Sigmoid colon (tissue), 7 donors: Measurements from ENCODE around the gene DYSF. TPM values are rescaled to one million over a fixed set of nuclear protein-coding genes. Genes with fewer than 3 reads are reported as not detected.
A peak's percentile ranks its signal among the peaks of the same experiment; 100 is the strongest.

Experiments used
- DNase-seq: peaks from one replicate; pipeline ENCODE4 v3.0.0-alpha.2; 2019
- H3K27ac ChIP-seq, 4 donors: fragments of 200-600 bp; sonication (generic); one replicate each; pipeline ENCODE4 v1.5.1; 2016 to 2019; ENCODE audit warnings: mild to moderate bottlenecking in 1 of 4
- H3K27me3 ChIP-seq, 3 donors: fragments of 200-600 bp; sonication (generic); one replicate each; pipeline ENCODE4 v1.5.1; 2019; ENCODE audit warnings: mild to moderate bottlenecking in 1 of 3
- H3K36me3 ChIP-seq, 4 donors: fragments of 200-600 bp; sonication (generic); one replicate each; pipeline ENCODE4 v1.5.1; 2016 to 2019
- H3K4me1 ChIP-seq, 4 donors: fragments of 200-600 bp; sonication (generic); one replicate each; pipeline ENCODE4 v1.5.1; 2017 to 2019
- H3K4me3 ChIP-seq, 4 donors: fragments of 200-600 bp; sonication (generic); one replicate each; pipeline ENCODE4 v1.5.1; 2017 to 2019; ENCODE audit warnings: mild to moderate bottlenecking in 2 of 4, moderate library complexity in 1 of 4
- H3K9me3 ChIP-seq, 4 donors: fragments of 200-600 bp in 3 of 4; sonication (generic) in 3 of 4; one replicate each; pipeline versions ENCODE4 v1.5.1 to v1.6.1; 2013 to 2019
- EP300 ChIP-seq, 4 donors: sonication (generic); formaldehyde crosslinking; IDR thresholded peaks; one replicate each; pipeline ENCODE4 v1.6.1; 2017; ENCODE audit warnings: antibody characterized with exemption in 4 of 4
- POLR2A ChIP-seq, 2 donors: fragments of 450-650 bp; IDR thresholded peaks; one replicate each; pipeline ENCODE4 v1.6.1; 2016; ENCODE audit warnings: antibody characterized with exemption in 2 of 2, mild to moderate bottlenecking in 2 of 2, moderate library complexity in 2 of 2
- POLR2AphosphoS5 ChIP-seq, 4 donors: sonication (generic); formaldehyde crosslinking; IDR thresholded peaks; one replicate each; pipeline ENCODE4 v1.6.1; 2017; ENCODE audit warnings: antibody characterized with exemption in 4 of 4
- WGBS, 2 donors: extraction: QIAGEN DNeasy Blood & Tissue Kit; methylation state at CpG; one replicate each; pipeline ENCODE4 v1.1.7; 2013; 5-methylcytosine and 5-hydroxymethylcytosine counted together
- intact Hi-C: fragments of 100-400 bp; cut with DNase I; formaldehyde crosslinking; loops from one replicate; pipeline ENCODE4 v1.15.1; 2023
- polyA plus RNA-seq, 3 donors: library from polyadenylated mRNA; stranded (reverse); fragments of 200-250 nt; gene quantifications; one replicate each; pipeline ENCODE4 v1.2.3, GENCODE V29; 2013
- total RNA-seq, 4 donors: library from RNA; depleted of rRNA; stranded (reverse); fragments of >200 nt; gene quantifications; one replicate each; pipeline ENCODE4 v1.1.0, GENCODE V29; 2016
- TF ChIP-seq, protein P1 (sequence below), 4 experiments: fragments of 450-650 bp in 3 of 4; fragments of 200-600 bp in 1 of 4; IDR thresholded peaks; one replicate each; pipeline ENCODE4 v1.5.1; 2016 to 2019; ENCODE audit warnings: antibody characterized with exemption in 4 of 4, mild to moderate bottlenecking in 3 of 4, moderate library complexity in 2 of 4
- donor health status: healthy with polysubstance abuse.
- donor health status: Bipolar disorder and iron deficiency.
- donor health status: healthy.

Gene DYSF
- total and polyA plus RNA-seq, 7 donors: 1.6 to 49.6 (median 12.5) TPM

- DNase-seq: no peak
- H3K9me3 ChIP-seq: no peaks in the 10 kb centered on the region
- no peak overlapping the region for H3K27ac ChIP-seq
- no peaks in the 10 kb centered on the region for H3K27me3 ChIP-seq
- H3K36me3 ChIP-seq: no peaks in the 10 kb centered on the region
- H3K4me3 ChIP-seq: no peak overlapping the region
- WGBS, 2 donors: 83 to 89% methylated on average over 5 of the region's 5 CpGs
- peaks cover 0 to 3% (median under 1%) of the 10 kb centered on the region in 4 donors for H3K4me1 ChIP-seq
- intact Hi-C loops: no loop called here
- TF ChIP-seq POLR2AphosphoS5 (IDR thresholded peaks at IDR 0.05) (no peak), EP300 (IDR thresholded peaks at IDR 0.05) (no peak), POLR2A (IDR thresholded peaks at IDR 0.05) (no peak)
- TF ChIP-seq, protein P1, sequence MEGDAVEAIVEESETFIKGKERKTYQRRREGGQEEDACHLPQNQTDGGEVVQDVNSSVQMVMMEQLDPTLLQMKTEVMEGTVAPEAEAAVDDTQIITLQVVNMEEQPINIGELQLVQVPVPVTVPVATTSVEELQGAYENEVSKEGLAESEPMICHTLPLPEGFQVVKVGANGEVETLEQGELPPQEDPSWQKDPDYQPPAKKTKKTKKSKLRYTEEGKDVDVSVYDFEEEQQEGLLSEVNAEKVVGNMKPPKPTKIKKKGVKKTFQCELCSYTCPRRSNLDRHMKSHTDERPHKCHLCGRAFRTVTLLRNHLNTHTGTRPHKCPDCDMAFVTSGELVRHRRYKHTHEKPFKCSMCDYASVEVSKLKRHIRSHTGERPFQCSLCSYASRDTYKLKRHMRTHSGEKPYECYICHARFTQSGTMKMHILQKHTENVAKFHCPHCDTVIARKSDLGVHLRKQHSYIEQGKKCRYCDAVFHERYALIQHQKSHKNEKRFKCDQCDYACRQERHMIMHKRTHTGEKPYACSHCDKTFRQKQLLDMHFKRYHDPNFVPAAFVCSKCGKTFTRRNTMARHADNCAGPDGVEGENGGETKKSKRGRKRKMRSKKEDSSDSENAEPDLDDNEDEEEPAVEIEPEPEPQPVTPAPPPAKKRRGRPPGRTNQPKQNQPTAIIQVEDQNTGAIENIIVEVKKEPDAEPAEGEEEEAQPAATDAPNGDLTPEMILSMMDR (IDR thresholded peaks at IDR 0.05): no peak
Observed at GRCh38 chr2:71706836-71707235, 253.5 kb downstream of the DYSF start.

- peak; percentile 62 for DNase-seq
- Histone ChIP-seq H3K4me3 (no peak overlapping the region), H3K36me3 (no peaks in the 10 kb centered on the region), H3K27me3 (no peaks in the 10 kb centered on the region), H3K4me1 (no peaks in the 10 kb centered on the region), H3K27ac (no peak overlapping the region), H3K9me3 (no peaks in the 10 kb centered on the region)
- TF ChIP-seq, protein P1 (IDR thresholded peaks at IDR 0.05): no peak
- TF ChIP-seq EP300 (IDR thresholded peaks at IDR 0.05) (no peak), POLR2A (IDR thresholded peaks at IDR 0.05) (no peak), POLR2AphosphoS5 (IDR thresholded peaks at IDR 0.05) (no peak)
- intact Hi-C loops: no loop called here
- 27 to 64% methylated on average over 10 of the region's 10 CpGs for WGBS, 2 donors
Observed at GRCh38 chr2:71710367-71711132, 257.2 kb downstream of the DYSF start.

- intact Hi-C loops: no loop called here
Observed at GRCh38 chr2:71711133-71711855, 257.9 kb downstream of the DYSF start.

GRCh38 chr2:71712158-71712818 lies 258.9 kb downstream of the DYSF start:
- 72 to 91% methylated on average over 8 of the region's 8 CpGs for WGBS, 2 donors
- peak; percentile 53 for DNase-seq

More at GRCh38 chr2:71711133-71711855, 257.9 kb downstream of the DYSF start:
- TF ChIP-seq POLR2A (IDR thresholded peaks at IDR 0.05): no peak
- no peak for TF ChIP-seq EP300 (IDR thresholded peaks at IDR 0.05)
- TF ChIP-seq POLR2AphosphoS5 (IDR thresholded peaks at IDR 0.05): no peak
- TF ChIP-seq, protein P1 (IDR thresholded peaks at IDR 0.05): no peak
- no peaks in the 10 kb centered on the region for H3K27me3 ChIP-seq
- no peaks in the 10 kb centered on the region for H3K9me3 ChIP-seq
- H3K4me1 ChIP-seq: peaks cover 0 to 4% (median 2%) of the 10 kb centered on the region in 4 donors
- WGBS, 2 donors: 56 to 67% methylated on average over 8 of the region's 8 CpGs
- no peak overlapping the region for H3K27ac ChIP-seq
- H3K36me3 ChIP-seq: no peaks in the 10 kb centered on the region
- H3K4me3 ChIP-seq: no peak overlapping the region
- DNase-seq: peak; percentile 72

More at GRCh38 chr2:71712158-71712818, 258.9 kb downstream of the DYSF start:
- Histone ChIP-seq H3K4me3 (no peak overlapping the region), H3K27ac (no peak overlapping the region), H3K36me3 (no peaks in the 10 kb centered on the region), H3K9me3 (no peaks in the 10 kb centered on the region), H3K4me1 (peaks cover 0 to 14% (median 12%) of the 10 kb centered on the region in 4 donors), H3K27me3 (no peaks in the 10 kb centered on the region)
- TF ChIP-seq, protein P1 (IDR thresholded peaks at IDR 0.05): no peak
- no peak for TF ChIP-seq EP300 (IDR thresholded peaks at IDR 0.05)
- no peak for TF ChIP-seq POLR2A (IDR thresholded peaks at IDR 0.05)
- TF ChIP-seq POLR2AphosphoS5 (IDR thresholded peaks at IDR 0.05): no peak
- intact Hi-C loops: no loop called here
